Measurements from ENCODE around the gene DNAH10. TPM values are rescaled to one million over a fixed set of nuclear protein-coding genes. Genes with fewer than 3 reads are reported as not detected.
"Not testable (repeated sequence)": the region's sequence is repeated elsewhere in the genome, so short reads cannot be mapped to it uniquely, and the experiment has no call there.

Gene DNAH10
- total and polyA plus RNA-seq, 12 donors = 0.06 to 1.5 (median 0.28) TPM

DNA sequence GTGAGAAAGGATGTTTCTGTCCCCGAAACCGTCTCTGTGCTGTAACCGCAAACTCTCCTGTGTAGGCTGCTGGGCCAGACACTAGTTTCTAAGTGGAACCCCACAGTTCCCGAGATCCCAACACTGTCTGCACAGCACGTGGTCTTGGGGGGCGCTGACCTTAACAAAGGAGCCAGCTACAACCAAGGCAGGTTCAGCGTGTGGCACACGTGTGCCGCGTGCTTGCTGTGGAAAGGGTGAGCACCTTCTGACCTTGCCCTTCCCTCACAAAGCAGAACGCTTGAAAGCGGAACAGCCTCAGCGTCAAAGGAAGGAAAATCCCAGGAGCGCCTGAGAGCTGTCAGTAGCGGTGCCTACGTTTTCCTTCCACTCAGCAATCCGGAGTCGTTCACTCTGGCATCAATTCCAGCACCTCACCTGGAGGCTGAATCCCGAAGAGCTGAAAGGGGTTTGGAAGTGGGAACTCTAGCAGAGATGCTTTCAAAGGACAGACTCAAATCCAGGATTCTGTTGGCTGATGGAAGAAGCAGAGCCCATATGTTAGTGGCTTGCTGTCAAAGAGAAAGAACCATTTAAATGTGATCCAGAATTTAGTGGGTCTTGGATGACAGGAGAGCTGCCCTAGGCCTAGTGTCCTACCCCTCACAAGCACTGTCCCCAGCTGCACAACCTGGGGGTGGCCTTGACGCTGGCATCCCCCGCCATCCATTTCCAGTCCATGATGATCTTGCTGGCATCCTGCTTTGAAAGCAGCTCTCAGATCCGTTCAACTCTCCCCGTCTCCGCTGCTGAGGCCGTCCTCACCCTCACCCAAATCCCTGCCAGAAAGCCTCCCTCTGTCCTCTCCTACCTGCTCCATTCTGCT lies 183.4 kb downstream of the DNAH10 start:
- DNase-seq = peak in 1 of 7 donors; percentile 33
- no peaks in the 10 kb centered on the region for H3K36me3 ChIP-seq (replicated peaks in 1 of 2)
- no peak overlapping the region for H3K4me3 ChIP-seq
- TF ChIP-seq, protein P1, sequence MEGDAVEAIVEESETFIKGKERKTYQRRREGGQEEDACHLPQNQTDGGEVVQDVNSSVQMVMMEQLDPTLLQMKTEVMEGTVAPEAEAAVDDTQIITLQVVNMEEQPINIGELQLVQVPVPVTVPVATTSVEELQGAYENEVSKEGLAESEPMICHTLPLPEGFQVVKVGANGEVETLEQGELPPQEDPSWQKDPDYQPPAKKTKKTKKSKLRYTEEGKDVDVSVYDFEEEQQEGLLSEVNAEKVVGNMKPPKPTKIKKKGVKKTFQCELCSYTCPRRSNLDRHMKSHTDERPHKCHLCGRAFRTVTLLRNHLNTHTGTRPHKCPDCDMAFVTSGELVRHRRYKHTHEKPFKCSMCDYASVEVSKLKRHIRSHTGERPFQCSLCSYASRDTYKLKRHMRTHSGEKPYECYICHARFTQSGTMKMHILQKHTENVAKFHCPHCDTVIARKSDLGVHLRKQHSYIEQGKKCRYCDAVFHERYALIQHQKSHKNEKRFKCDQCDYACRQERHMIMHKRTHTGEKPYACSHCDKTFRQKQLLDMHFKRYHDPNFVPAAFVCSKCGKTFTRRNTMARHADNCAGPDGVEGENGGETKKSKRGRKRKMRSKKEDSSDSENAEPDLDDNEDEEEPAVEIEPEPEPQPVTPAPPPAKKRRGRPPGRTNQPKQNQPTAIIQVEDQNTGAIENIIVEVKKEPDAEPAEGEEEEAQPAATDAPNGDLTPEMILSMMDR (IDR thresholded peaks at IDR 0.05) = no peak
- no peak for TF ChIP-seq POLR2A (IDR thresholded peaks at IDR 0.05)
- intact Hi-C loops (cut with DNase I) = no loop called here
- H3K27me3 ChIP-seq = no peaks in the 10 kb centered on the region
- 88 to 89% (median 89%) methylated on average over 18 to 25 of the region's 25 CpGs for WGBS, 4 donors
- H3K4me1 ChIP-seq (replicated peaks in 1 of 2) = peaks cover 0 to 4% of the 10 kb centered on the region in 2 donors
- no peaks in the 10 kb centered on the region for H3K9me3 ChIP-seq (replicated peaks in 1 of 3)
- H3K27ac ChIP-seq = no peak overlapping the region

DNA sequence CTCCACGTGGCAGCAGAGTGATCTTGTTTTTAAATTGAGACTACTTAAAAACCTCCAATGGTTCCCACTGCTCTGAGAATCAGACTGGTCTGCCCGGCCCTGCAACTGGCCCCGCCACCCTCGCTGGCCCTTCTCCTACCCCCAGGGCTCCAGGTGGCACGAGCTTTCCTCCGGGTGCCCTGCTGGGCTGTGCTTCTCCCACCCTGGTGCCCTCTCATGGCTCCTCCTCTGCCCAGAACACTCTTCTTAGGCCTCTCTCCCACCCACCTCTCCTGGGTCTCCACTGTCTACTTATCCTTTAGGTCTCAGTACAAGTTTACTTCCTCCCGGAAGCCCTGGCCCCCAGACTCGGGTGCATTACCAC lies 184.0 kb downstream of the DNAH10 start:
- no peaks in the 10 kb centered on the region for H3K36me3 ChIP-seq (replicated peaks in 1 of 2)
- H3K4me1 ChIP-seq (replicated peaks in 1 of 2) = peaks cover 0 to 8% of the 10 kb centered on the region in 2 donors
- no peaks in the 10 kb centered on the region for H3K9me3 ChIP-seq (replicated peaks in 1 of 3)
- intact Hi-C loops (cut with DNase I) = no loop called here
- DNase-seq = peak in 1 of 7 donors; percentile 9
- 74 to 93% (median 86%) methylated on average over 8 of the region's 8 CpGs for WGBS, 4 donors
- no peaks in the 10 kb centered on the region for H3K27me3 ChIP-seq
- H3K27ac ChIP-seq = no peak overlapping the region
- no peak overlapping the region for H3K4me3 ChIP-seq
- TF ChIP-seq, protein P1 (IDR thresholded peaks at IDR 0.05) = no peak
- no peak for TF ChIP-seq POLR2A (IDR thresholded peaks at IDR 0.05)

DNA sequence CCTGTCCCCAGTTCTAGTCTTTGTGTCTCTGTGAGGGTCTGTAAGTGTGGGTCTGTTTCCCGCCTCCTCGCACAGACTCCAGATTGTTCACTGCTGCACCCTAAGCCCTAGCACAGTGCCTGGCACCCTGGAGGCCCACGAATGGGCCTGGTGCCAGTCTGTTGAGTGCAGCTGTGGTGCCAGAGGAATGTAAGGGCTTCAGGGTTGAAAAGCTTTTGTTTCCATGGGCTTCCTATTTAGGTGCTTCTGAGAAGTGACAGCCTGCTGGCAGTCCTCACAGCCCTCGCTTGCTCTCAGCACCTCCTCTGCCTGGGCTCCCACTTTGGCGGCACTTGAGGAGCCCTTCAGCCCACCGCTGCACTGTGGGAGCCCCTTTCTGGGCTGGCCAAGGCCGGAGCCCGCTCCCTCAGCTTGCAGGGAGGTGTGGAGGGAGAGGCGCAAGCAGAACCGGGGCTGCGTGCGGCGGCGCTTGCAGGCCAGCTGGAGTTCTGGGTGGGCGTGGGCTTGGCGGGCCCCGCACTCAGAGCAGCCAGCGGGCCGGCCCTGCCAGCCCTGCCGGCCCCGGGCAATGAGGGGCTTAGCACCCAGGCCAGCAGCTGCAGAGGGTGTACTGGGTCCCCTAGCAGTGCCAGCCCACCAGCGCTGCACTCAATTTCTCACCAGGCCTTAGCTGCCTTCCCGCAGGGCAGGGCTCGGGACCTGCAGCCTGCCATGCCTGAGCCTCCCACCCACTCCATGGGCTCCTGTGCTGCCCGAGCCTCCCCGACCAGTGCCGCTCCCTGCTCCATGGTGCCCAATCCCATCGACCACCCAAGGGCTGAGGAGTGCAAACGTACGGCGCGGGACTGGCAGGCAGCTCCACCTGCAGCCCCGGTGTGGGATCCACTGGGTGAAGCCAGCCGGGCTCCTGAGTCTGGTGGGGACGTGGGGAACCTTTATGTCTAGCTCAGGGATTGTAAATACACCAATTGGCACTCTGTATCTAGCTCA lies 184.7 kb downstream of the DNAH10 start:
- H3K9me3 ChIP-seq (replicated peaks in 1 of 3); H3K27me3 ChIP-seq; intact Hi-C loops (cut with DNase I); H3K4me1 ChIP-seq (replicated peaks in 1 of 2); H3K4me3 ChIP-seq; H3K27ac ChIP-seq; H3K36me3 ChIP-seq (replicated peaks in 1 of 2): not testable (repeated sequence)
- DNase-seq = peak in 1 of 7 donors; percentile 30
- WGBS, 4 donors = 94 to 100% (median 97%) methylated on average over 13 to 34 of the region's 35 CpGs

DNA sequence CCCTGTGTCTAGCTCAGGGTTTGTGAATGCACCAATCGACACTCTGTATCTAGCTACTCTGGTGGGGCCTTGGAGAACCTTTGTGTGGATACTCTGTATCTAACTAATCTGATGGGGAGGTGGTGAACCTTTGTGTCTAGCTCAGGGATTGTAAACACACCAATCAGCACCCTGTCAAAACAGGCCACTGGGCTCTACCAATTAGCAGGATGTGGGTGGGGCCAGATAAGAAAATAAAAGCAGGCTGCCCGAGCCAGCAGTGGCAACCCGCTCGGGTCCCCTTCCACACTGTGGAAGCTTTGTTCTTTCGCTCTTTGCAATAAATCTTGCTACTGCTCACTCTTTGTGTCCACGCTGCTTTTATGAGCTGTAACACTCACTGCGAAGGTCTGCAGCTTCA lies 185.4 kb downstream of the DNAH10 start:
- intact Hi-C loops (cut with DNase I); H3K4me3 ChIP-seq; H3K27me3 ChIP-seq; H3K36me3 ChIP-seq (replicated peaks in 1 of 2); H3K4me1 ChIP-seq (replicated peaks in 1 of 2); H3K9me3 ChIP-seq (replicated peaks in 1 of 3); H3K27ac ChIP-seq: not testable (repeated sequence)
- WGBS, 4 donors = 92 to 96% (median 95%) methylated on average over 6 to 7 of the region's 7 CpGs
- peak in 1 of 7 donors; percentile 21 for DNase-seq

DNA sequence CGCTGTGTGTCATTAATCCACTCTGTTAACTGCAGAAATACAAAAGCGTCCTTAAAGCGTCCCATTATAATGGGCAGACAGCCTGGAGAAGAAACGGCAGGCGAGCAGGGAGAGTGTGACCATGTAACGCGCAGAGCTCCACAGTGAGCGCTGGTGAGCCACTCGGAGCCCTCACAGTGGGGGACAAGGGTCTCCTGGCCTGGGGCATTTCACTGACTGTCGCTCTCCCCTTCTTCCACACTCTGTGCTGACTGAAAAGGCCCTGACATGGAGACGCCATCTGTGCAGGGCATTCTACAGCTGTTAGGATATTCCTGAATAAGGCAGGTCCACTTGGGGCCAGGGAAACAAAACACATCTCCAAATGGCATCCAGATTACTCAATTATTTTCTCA lies 186.3 kb downstream of the DNAH10 start:
- no peaks in the 10 kb centered on the region for H3K27me3 ChIP-seq
- peaks cover 0 to 8% of the 10 kb centered on the region in 2 donors for H3K4me1 ChIP-seq (replicated peaks in 1 of 2)
- WGBS, 4 donors = 89 to 91% (median 91%) methylated on average over 11 of the region's 11 CpGs
- intact Hi-C loops (cut with DNase I) = no loop called here
- TF ChIP-seq, protein P1 (IDR thresholded peaks at IDR 0.05) = no peak
- TF ChIP-seq POLR2A (IDR thresholded peaks at IDR 0.05) = no peak
- DNase-seq = peak in 1 of 7 donors; percentile 42
- no peaks in the 10 kb centered on the region for H3K36me3 ChIP-seq (replicated peaks in 1 of 2)
- H3K27ac ChIP-seq = no peak overlapping the region
- no peaks in the 10 kb centered on the region for H3K9me3 ChIP-seq (replicated peaks in 1 of 3)
- H3K4me3 ChIP-seq = no peak overlapping the region

Data from adrenal gland (tissue), 12 donors.